Measurements from ENCODE around the gene DYNC1I2.

DYNC1I2 gene

DNA sequence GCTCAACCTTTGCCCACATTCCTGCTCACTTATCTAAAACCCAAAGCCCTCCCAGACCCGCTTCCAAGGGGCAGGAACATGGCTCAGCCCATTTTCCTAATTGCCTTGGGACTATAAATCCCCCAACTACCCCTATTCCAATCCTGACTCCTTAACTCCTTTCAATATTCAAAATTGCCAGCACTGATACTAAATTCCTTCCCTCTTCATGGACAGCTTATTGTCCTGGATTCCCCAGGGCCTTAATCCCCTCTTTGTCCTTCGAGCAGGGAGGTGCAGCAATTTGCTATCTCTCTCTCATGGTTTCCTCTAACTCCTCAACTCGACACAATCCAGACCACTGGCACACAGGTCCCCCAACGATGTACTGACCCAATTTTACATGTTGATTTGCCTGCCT lies 107.6 kb downstream of the DYNC1I2 start:
- no peak overlapping the region for H3K4me2 ChIP-seq (ENCODE audit: low read length)
- no peak overlapping the region for H3K27ac ChIP-seq (ENCODE audit: low read depth, low read length, poor library complexity, severe bottlenecking)

More for the DNA sequence above, 107.6 kb downstream of the DYNC1I2 start:
- Histone ChIP-seq H3K27me3 (ENCODE audit: insufficient read depth, low read length) (no peaks in the 10 kb centered on the region), H3K79me2 (ENCODE audit: insufficient read depth, low read length) (no peaks in the 10 kb centered on the region), H3K9me3 (ENCODE audit: low read length) (no peaks in the 10 kb centered on the region), H3F3A (ENCODE audit: insufficient read depth, low read length) (no peaks in the 10 kb centered on the region), H3K4me3 (ENCODE audit: low read depth, low read length, poor library complexity, severe bottlenecking) (no peak overlapping the region), H3K9me2 (ENCODE audit: low read depth, low read length) (no peaks in the 10 kb centered on the region), H2AFZ (ENCODE audit: low read length) (no peak overlapping the region), H3K4me1 (ENCODE audit: insufficient read depth, low read length, severe bottlenecking) (no peaks in the 10 kb centered on the region), H4K20me1 (ENCODE audit: insufficient read depth, low read length) (no peaks in the 10 kb centered on the region), H3K9ac (ENCODE audit: low read length) (no peak overlapping the region), H3K36me3 (ENCODE audit: insufficient read depth, low read length) (peaks cover 41% of the 10 kb centered on the region; the same call in 1 of the 2 replicates)
- TF ChIP-seq EZH2 (IDR thresholded peaks at IDR 0.05; ENCODE audit: borderline replicate concordance, low read length): no peak
- TF ChIP-seq, protein P1, sequence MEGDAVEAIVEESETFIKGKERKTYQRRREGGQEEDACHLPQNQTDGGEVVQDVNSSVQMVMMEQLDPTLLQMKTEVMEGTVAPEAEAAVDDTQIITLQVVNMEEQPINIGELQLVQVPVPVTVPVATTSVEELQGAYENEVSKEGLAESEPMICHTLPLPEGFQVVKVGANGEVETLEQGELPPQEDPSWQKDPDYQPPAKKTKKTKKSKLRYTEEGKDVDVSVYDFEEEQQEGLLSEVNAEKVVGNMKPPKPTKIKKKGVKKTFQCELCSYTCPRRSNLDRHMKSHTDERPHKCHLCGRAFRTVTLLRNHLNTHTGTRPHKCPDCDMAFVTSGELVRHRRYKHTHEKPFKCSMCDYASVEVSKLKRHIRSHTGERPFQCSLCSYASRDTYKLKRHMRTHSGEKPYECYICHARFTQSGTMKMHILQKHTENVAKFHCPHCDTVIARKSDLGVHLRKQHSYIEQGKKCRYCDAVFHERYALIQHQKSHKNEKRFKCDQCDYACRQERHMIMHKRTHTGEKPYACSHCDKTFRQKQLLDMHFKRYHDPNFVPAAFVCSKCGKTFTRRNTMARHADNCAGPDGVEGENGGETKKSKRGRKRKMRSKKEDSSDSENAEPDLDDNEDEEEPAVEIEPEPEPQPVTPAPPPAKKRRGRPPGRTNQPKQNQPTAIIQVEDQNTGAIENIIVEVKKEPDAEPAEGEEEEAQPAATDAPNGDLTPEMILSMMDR (IDR thresholded peaks at IDR 0.05; ENCODE audit: low read length): no peak

Data from OCI-LY1 (cell line).